Endothelial cell of umbilical vein (primary cell): ENCODE data around the gene COQ3. TPM values are rescaled to one million over a fixed set of nuclear protein-coding genes. Genes with fewer than 3 reads are reported as not detected.

Experiments used
- BruUV-seq: library from RNA; stranded (reverse); fragments of 400-500 nt; replicated peaks from 2 replicates; lab custom pipeline; 2021; lab: Mats Ljungman, UMichigan
- CTCF ChIA-PET: fragments of 300-600, 350-600 bp; sonication (Branson Sonifier 250); formaldehyde crosslinking; loops from one replicate; lab custom pipeline; 2021; ENCODE audit warnings: antibody characterized with exemption, inconsistent platforms; lab: Charles Lee
- POLR2A ChIA-PET: fragments of 300-600, 350-600 bp; sonication (Branson Sonifier 250); formaldehyde crosslinking; loops from one replicate; lab custom pipeline; 2021; ENCODE audit warnings: antibody characterized with exemption, inconsistent platforms; lab: Charles Lee
- DNase-seq: peaks from one replicate; pipeline ENCODE4 v3.0.0-alpha.2; 2011; ENCODE audit warnings: low read depth, low spot score
- FAIRE-seq: peaks from 2 replicates; lab custom pipeline; 2011; peaks lifted over from hg19 to GRCh38; lab: Jason Lieb, UNC
- H2AFZ ChIP-seq: 2 replicates; pipeline ENCODE4 v1.6.0; 2012; ENCODE audit warnings: low read depth, low read length, control low read depth, inconsistent platforms
- H3K27ac ChIP-seq: 2 replicates; pipeline ENCODE4 v1.5.1; 2011; ENCODE audit warnings: low read depth, mild to moderate bottlenecking, control low read depth, low read length, moderate library complexity; ENCODE audit not compliant: insufficient read depth
- H3K27me3 ChIP-seq, 2 experiments: 2 replicates each; pipeline versions ENCODE4 v1.6.0 to v1.6.1; 2011; ENCODE audit warnings: low read length in 2 of 2, mixed read lengths in 1 of 2; ENCODE audit not compliant: control insufficient read depth in 2 of 2, insufficient read depth in 2 of 2
- H3K36me3 ChIP-seq, 2 experiments: 2 replicates in 1 of 2; 3 replicates in 1 of 2; pipeline ENCODE4 v1.5.1; 2011; ENCODE audit warnings: low read length in 2 of 2, mild to moderate bottlenecking in 1 of 2, moderate library complexity in 1 of 2; ENCODE audit not compliant: control insufficient read depth in 2 of 2, insufficient read depth in 2 of 2; ENCODE audit errors: extremely low read depth in 1 of 2
- H3K4me1 ChIP-seq: 3 replicates; pipeline ENCODE4 v1.5.1; 2011; ENCODE audit warnings: mild to moderate bottlenecking, low read length; ENCODE audit not compliant: control insufficient read depth, insufficient read depth; ENCODE audit errors: extremely low read depth
- H3K4me2 ChIP-seq: 2 replicates; pipeline ENCODE4 v1.6.1; 2011; ENCODE audit warnings: low read length, control low read depth, mixed read lengths; ENCODE audit not compliant: insufficient read depth
- H3K4me3 ChIP-seq, 3 experiments: fragments of 200-600 bp in 1 of 3; sonication (generic), shearing (Covaris generic) in 1 of 3; replicated peaks in 1 of 3; 2 replicates each; pipeline ENCODE4 v1.5.1; 2011 to 2016; ENCODE audit warnings: control low read depth in 3 of 3, low read length in 3 of 3, mild to moderate bottlenecking in 2 of 3, inconsistent platforms in 1 of 3, low read depth in 1 of 3, moderate library complexity in 1 of 3; ENCODE audit not compliant: insufficient read depth in 1 of 3
- H3K79me2 ChIP-seq: 2 replicates; pipeline ENCODE4 v1.6.0; 2012; ENCODE audit warnings: low read length, inconsistent platforms; ENCODE audit not compliant: control insufficient read depth, insufficient read depth
- H3K9ac ChIP-seq: replicated peaks from 2 replicates; pipeline ENCODE3; 2011; ENCODE audit warnings: low read length, control low read depth; ENCODE audit not compliant: insufficient read depth; ENCODE audit errors: extremely low read depth
- H3K9me1 ChIP-seq: replicated peaks from 3 replicates; pipeline ENCODE4 v1.6.0; 2011; ENCODE audit warnings: mild to moderate bottlenecking, low read length; ENCODE audit not compliant: control insufficient read depth, insufficient read depth; ENCODE audit errors: extremely low read depth
- H3K9me3 ChIP-seq: replicated peaks from 2 replicates; pipeline ENCODE4 v1.5.1; 2012; ENCODE audit warnings: low read length, inconsistent platforms; ENCODE audit not compliant: control insufficient read depth, insufficient read depth
- H4K20me1 ChIP-seq: replicated peaks from 2 replicates; pipeline ENCODE3; 2011; ENCODE audit warnings: mild to moderate bottlenecking, low read length; ENCODE audit not compliant: control insufficient read depth, insufficient read depth; ENCODE audit errors: extremely low read depth
- CTCF ChIP-seq, 2 donors: IDR thresholded peaks; 1 replicate in 1 of 2; 2 replicates in 1 of 2; pipeline ENCODE4 v1.5.1; 2011; ENCODE audit warnings: low read length in 2 of 2, mild to moderate bottlenecking in 2 of 2, moderate library complexity in 2 of 2, control low read depth in 1 of 2, inconsistent platforms in 1 of 2, low read depth in 1 of 2; ENCODE audit not compliant: insufficient read depth in 1 of 2; ENCODE audit errors: extremely low read depth in 1 of 2
- FOS ChIP-seq: IDR thresholded peaks from 2 replicates; pipeline ENCODE4 v1.6.1; 2011; ENCODE audit warnings: mild to moderate bottlenecking, low read length, moderate library complexity, borderline replicate concordance; ENCODE audit not compliant: insufficient read depth
- POLR2AphosphoS5 ChIP-seq: IDR thresholded peaks from 2 replicates; pipeline ENCODE4 v1.6.1; 2012; ENCODE audit warnings: low read depth, mild to moderate bottlenecking, control low read depth, low read length, moderate library complexity; ENCODE audit not compliant: insufficient read depth
- dilution Hi-C: fragments of 300-500 bp; cut with MboI; formaldehyde crosslinking; loops from one replicate; pipeline ENCODE4 v1.15.0; 2019; ENCODE audit warnings: low sequenced_read_pairs; ENCODE audit not compliant: extremely low pct_ligation_motif_present
- intact Hi-C: fragments of 100-400 bp; cut with micrococcal nuclease; formaldehyde crosslinking; loops from one replicate; pipeline ENCODE4 v1.10.0; 2022
- polyA plus RNA-seq, 4 experiments: library from polyadenylated mRNA; depleted of rRNA in 3 of 4; stranded (reverse) in 3 of 4; unstranded in 1 of 4; fragments of >200 nt; gene quantifications; 2 replicates each; pipeline versions ENCODE4 v1.2.1 to v1.2.3, GENCODE V29; 2011 to 2012; ENCODE audit warnings: missing spikeins in 1 of 4
- total RNA-seq: library from RNA; stranded (reverse); gene quantifications from 2 replicates; pipeline ENCODE4 v1.2.3, GENCODE V29; 2021

Gene COQ3
- total and polyA plus RNA-seq, 2 donors (not counting 3 experiments of a cell fraction or from before 2014, with no cell fraction given): 4.0 to 7.5 TPM

DNA sequence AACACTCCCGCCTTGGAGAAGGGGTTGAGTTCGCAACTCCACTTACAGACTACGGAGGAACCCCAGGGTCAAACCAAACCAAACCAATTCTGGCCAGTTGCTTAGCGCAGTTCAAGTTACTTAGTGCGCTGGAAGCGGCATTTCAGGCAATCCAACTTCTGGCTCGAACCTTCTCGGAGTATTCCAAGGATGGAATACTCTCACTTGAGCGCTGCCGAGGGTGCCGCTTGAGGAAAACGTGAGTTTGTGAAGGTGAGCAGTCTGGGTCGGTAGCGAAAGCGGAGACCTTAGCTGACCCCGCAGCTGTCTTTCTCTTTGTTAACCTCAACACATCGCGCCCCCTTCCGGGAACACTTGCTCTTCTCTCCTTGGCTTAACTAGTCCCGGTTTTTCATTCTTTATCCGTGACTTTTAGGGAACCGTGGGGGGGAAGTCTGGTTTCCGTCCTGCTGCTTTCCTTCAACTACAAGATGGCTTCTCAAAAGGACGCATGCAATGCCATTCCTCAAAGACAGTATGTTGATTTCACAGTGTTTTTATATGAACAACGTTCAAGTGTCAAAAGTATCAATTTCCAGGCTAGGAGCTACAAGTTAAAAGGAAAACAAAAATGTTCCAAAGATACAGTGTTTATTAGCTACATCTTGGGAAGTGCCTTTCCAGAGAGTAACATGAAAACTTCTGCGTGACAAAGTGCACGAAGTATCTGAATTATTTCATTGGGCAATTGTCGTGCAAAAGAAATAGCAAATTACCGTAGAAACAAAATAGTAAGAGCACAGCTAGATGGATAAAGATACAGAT lies 31.9 kb upstream of the COQ3 start:
- Histone ChIP-seq H3K27me3 (no peaks in the 10 kb centered on the region), H3K79me2 (peaks cover 62% of the 10 kb centered on the region), H3K4me1 (peaks cover 26% of the 10 kb centered on the region), H2AFZ (peak overlapping the region; percentile 62), H3K36me3 (no peaks in the 10 kb centered on the region), H3K4me2 (peak overlapping the region; percentile 96), H3K27ac (peak overlapping the region; percentile 94), H3K9me1 (no peaks in the 10 kb centered on the region), H3K9ac (peak overlapping the region; percentile 100), H3K4me3 (peak overlapping the region; percentile 46 to 92 (median 91)), H3K9me3 (no peaks in the 10 kb centered on the region), H4K20me1 (peaks cover 6% of the 10 kb centered on the region)
- dilution Hi-C loops: no loop called here
- peak; percentile 83 for DNase-seq
- intact Hi-C loops: loop anchor here (1.0 to 2.0 kb wide), 6 partner anchors 32 to 142 kb away; partner anchors contain the start of genes CCNC, COQ3, FAXC and USP45
- CTCF ChIA-PET: interaction anchor here (1.0 to 2.7 kb wide), 6 partner anchors 30 to 178 kb away, joined by 3 to 23 read pairs (median 6); partner anchors contain the start of gene COQ3
- TF ChIP-seq FOS (no peak), POLR2AphosphoS5 (no peak), CTCF (IDR thresholded peaks at IDR 0.05; ENCODE audit: extremely low read depth in 1 of 2, insufficient read depth in 1 of 2, low read depth in 1 of 2, low read length in 2 of 2) (peak; percentile 20 to 35)
- FAIRE-seq: no peak
- TSS peak; percentile 58 for BruUV-seq
- POLR2A ChIA-PET: interaction anchor here (1.0 kb wide), 1 partner anchor 15 kb away, joined by 3 read pairs; no protein-coding TSS in a partner anchor
